ENCODE data around the gene CFAP90. TPM values are rescaled to one million over a fixed set of nuclear protein-coding genes. Genes with fewer than 3 reads are reported as not detected.

CFAP90 gene
- total RNA-seq, 1 donor: not detected

GRCh38 chr5:7849681-7850394 lies 1.1 kb downstream of the CFAP90 start:
- no peak for DNase-seq (ENCODE audit: low read depth)
- no peak for TF ChIP-seq CTCF (IDR thresholded peaks at IDR 0.05; ENCODE audit: insufficient read depth, low read length)
- peak overlapping the region; percentile 33 for H3K4me3 ChIP-seq (ENCODE audit: low read depth, low read length)

- no peak for TF ChIP-seq CTCF (IDR thresholded peaks at IDR 0.05; ENCODE audit: insufficient read depth, low read length)
- no peak for DNase-seq (ENCODE audit: low read depth)
- no peak overlapping the region for H3K4me3 ChIP-seq (ENCODE audit: low read depth, low read length)
Measured at GRCh38 chr5:7848296-7848695, 2.6 kb downstream of the CFAP90 start.

- DNase-seq (ENCODE audit: low read depth): no peak
- no peak overlapping the region for H3K4me3 ChIP-seq (ENCODE audit: low read depth, low read length)
- no peak for TF ChIP-seq CTCF (IDR thresholded peaks at IDR 0.05; ENCODE audit: insufficient read depth, low read length)
Measured at GRCh38 chr5:7846327-7846726, 4.6 kb downstream of the CFAP90 start.

GRCh38 chr5:7845557-7845956 lies 5.4 kb downstream of the CFAP90 start:
- no peak for DNase-seq (ENCODE audit: low read depth)
- H3K4me3 ChIP-seq (ENCODE audit: low read depth, low read length): no peak overlapping the region
- no peak for TF ChIP-seq CTCF (IDR thresholded peaks at IDR 0.05; ENCODE audit: insufficient read depth, low read length)

GRCh38 chr5:7844901-7845300 lies 6.0 kb downstream of the CFAP90 start:
- H3K4me3 ChIP-seq (ENCODE audit: low read depth, low read length): no peak overlapping the region
- DNase-seq (ENCODE audit: low read depth): no peak
- TF ChIP-seq CTCF (IDR thresholded peaks at IDR 0.05; ENCODE audit: insufficient read depth, low read length): no peak

GRCh38 chr5:7842531-7842930 lies 8.4 kb downstream of the CFAP90 start:
- no peak for TF ChIP-seq CTCF (IDR thresholded peaks at IDR 0.05; ENCODE audit: insufficient read depth, low read length)
- DNase-seq (ENCODE audit: low read depth): no peak
- no peak overlapping the region for H3K4me3 ChIP-seq (ENCODE audit: low read depth, low read length)

GRCh38 chr5:7837403-7837802 lies 13.5 kb downstream of the CFAP90 start:
- no peak for TF ChIP-seq CTCF (IDR thresholded peaks at IDR 0.05; ENCODE audit: insufficient read depth, low read length)
- no peak overlapping the region for H3K4me3 ChIP-seq (ENCODE audit: low read depth, low read length)
- DNase-seq (ENCODE audit: low read depth): no peak
